H9 (cell line): ENCODE measurements around the gene RGS2. TPM values are rescaled to one million over a fixed set of nuclear protein-coding genes. Genes with fewer than 3 reads are reported as not detected.

Source experiments
- DNase-seq: peaks from one replicate; pipeline ENCODE4 v3.0.0-alpha.2; 2017
- H2AFZ ChIP-seq: one replicate; pipeline ENCODE4 v1.6.1; 2013; ENCODE audit warnings: mild to moderate bottlenecking, low read length, control low read depth, moderate library complexity
- H2AK5ac ChIP-seq: 2 replicates; pipeline ENCODE4 v1.6.1; 2013; ENCODE audit warnings: low read length, control low read depth, mixed read lengths; ENCODE audit not compliant: insufficient read length
- H2BK120ac ChIP-seq: one replicate; pipeline ENCODE4 v1.6.1; 2013; ENCODE audit warnings: low read depth, mild to moderate bottlenecking, low read length, control low read depth, inconsistent platforms; ENCODE audit not compliant: poor library complexity, severe bottlenecking
- H2BK12ac ChIP-seq: 2 replicates; pipeline ENCODE4 v1.6.1; 2013; ENCODE audit warnings: low read length, control low read depth, mixed read lengths, low read depth; ENCODE audit not compliant: insufficient read length
- H2BK15ac ChIP-seq: 2 replicates; pipeline ENCODE4 v1.6.1; 2013; ENCODE audit warnings: low read depth, low read length, control low read depth
- H2BK20ac ChIP-seq: one replicate; pipeline ENCODE4 v1.6.1; 2013; ENCODE audit warnings: low read depth, mild to moderate bottlenecking, low read length, control low read depth, inconsistent platforms; ENCODE audit not compliant: poor library complexity, severe bottlenecking
- H2BK5ac ChIP-seq: 2 replicates; pipeline ENCODE4 v1.6.1; 2013; ENCODE audit warnings: low read length, control low read depth, mixed read lengths; ENCODE audit not compliant: insufficient read length
- H3K14ac ChIP-seq: 2 replicates; pipeline ENCODE4 v1.6.1; 2013; ENCODE audit warnings: low read length, control low read depth; ENCODE audit not compliant: insufficient read depth
- H3K18ac ChIP-seq: 2 replicates; pipeline ENCODE4 v1.6.1; 2013; ENCODE audit warnings: low read depth, mild to moderate bottlenecking, mixed read lengths, low read length, control low read depth; ENCODE audit not compliant: insufficient read length
- H3K23ac ChIP-seq: 2 replicates; pipeline ENCODE4 v1.6.1; 2013; ENCODE audit warnings: low read length, control low read depth, mixed read lengths, low read depth; ENCODE audit not compliant: insufficient read length
- H3K23me2 ChIP-seq: 2 replicates; pipeline ENCODE4 v1.6.1; 2013; ENCODE audit warnings: low read depth, mild to moderate bottlenecking, mixed read lengths, low read length, control low read depth; ENCODE audit not compliant: insufficient read length, poor library complexity, severe bottlenecking
- H3K27ac ChIP-seq: 2 replicates; pipeline ENCODE4 v1.5.1; 2013; ENCODE audit warnings: low read length, control low read depth, mixed read lengths, low read depth; ENCODE audit not compliant: insufficient read length
- H3K27me3 ChIP-seq: 2 replicates; pipeline ENCODE4 v1.6.1; 2013; ENCODE audit warnings: low read length, control low read depth, inconsistent platforms; ENCODE audit not compliant: insufficient read depth
- H3K4ac ChIP-seq: 2 replicates; pipeline ENCODE4 v1.6.1; 2013; ENCODE audit warnings: low read depth, mild to moderate bottlenecking, control low read depth, inconsistent platforms, low read length, moderate library complexity
- H3K4me1 ChIP-seq: 2 replicates; pipeline ENCODE4 v1.6.1; 2013; ENCODE audit warnings: low read length, control low read depth, inconsistent platforms; ENCODE audit not compliant: insufficient read depth
- H3K4me2 ChIP-seq: 2 replicates; pipeline ENCODE4 v1.6.1; 2013; ENCODE audit warnings: low read length, control low read depth, mixed read lengths; ENCODE audit not compliant: insufficient read length, insufficient read depth
- H3K56ac ChIP-seq: 2 replicates; pipeline ENCODE4 v1.6.1; 2013; ENCODE audit warnings: low read depth, mild to moderate bottlenecking, mixed read lengths, low read length, control low read depth; ENCODE audit not compliant: insufficient read length
- H3K79me1 ChIP-seq: 2 replicates; pipeline ENCODE4 v1.6.1; 2013; ENCODE audit warnings: low read depth, mild to moderate bottlenecking, moderate library complexity, low read length, control low read depth, inconsistent platforms; ENCODE audit not compliant: insufficient read depth, poor library complexity, severe bottlenecking
- H3K79me2 ChIP-seq: 2 replicates; pipeline ENCODE4 v1.6.1; 2013; ENCODE audit warnings: low read length, control low read depth, inconsistent platforms; ENCODE audit not compliant: insufficient read depth
- H3K9ac ChIP-seq: 2 replicates; pipeline ENCODE4 v1.6.1; 2013; ENCODE audit warnings: low read length, control low read depth, mixed read lengths; ENCODE audit not compliant: insufficient read length; ENCODE audit errors: extremely low read depth
- H3K9me3 ChIP-seq: one replicate; pipeline ENCODE4 v1.6.1; 2013; ENCODE audit warnings: low read depth, low read length, inconsistent platforms; ENCODE audit not compliant: control insufficient read depth
- H3T11ph ChIP-seq: one replicate; pipeline ENCODE4 v1.6.1; 2013; ENCODE audit warnings: mild to moderate bottlenecking, low read length, control low read depth, inconsistent platforms
- H4K20me1 ChIP-seq: one replicate; pipeline ENCODE4 v1.6.1; 2013; ENCODE audit not compliant: control insufficient read depth, insufficient read length, insufficient read depth
- H4K5ac ChIP-seq: 2 replicates; pipeline ENCODE4 v1.6.1; 2013; ENCODE audit warnings: low read depth, mild to moderate bottlenecking, mixed read lengths, low read length, control low read depth; ENCODE audit not compliant: insufficient read length
- H4K8ac ChIP-seq: replicated peaks from 2 replicates; pipeline ENCODE4 v1.6.1; 2013; ENCODE audit warnings: low read length, control low read depth, mixed read lengths, low read depth; ENCODE audit not compliant: insufficient read length
- H4K91ac ChIP-seq: 2 replicates; pipeline ENCODE4 v1.6.1; 2013; ENCODE audit warnings: low read depth, mild to moderate bottlenecking, moderate library complexity, mixed read lengths, low read length, control low read depth; ENCODE audit not compliant: insufficient read length
- H3K27ac Mint-ChIP-seq, 3 experiments: 2 replicates in 2 of 3; 3 replicates in 1 of 3; pipeline ENCODE4 v1.8.0; 2020 to 2021; ENCODE audit warnings: mixed read lengths in 3 of 3, mild to moderate bottlenecking in 1 of 3, moderate library complexity in 1 of 3
- H3K27me3 Mint-ChIP-seq: 2 replicates; pipeline ENCODE4 v1.8.0; 2021; ENCODE audit warnings: low read depth, mild to moderate bottlenecking, moderate library complexity, mixed read lengths
- H3K36me3 Mint-ChIP-seq, 3 experiments: 2 replicates in 2 of 3; 3 replicates in 1 of 3; pipeline ENCODE4 v1.8.0; 2020 to 2021; ENCODE audit warnings: low read depth in 3 of 3, mixed read lengths in 3 of 3; ENCODE audit not compliant: insufficient read depth in 1 of 3
- H3K4me1 Mint-ChIP-seq, 2 experiments: 2 replicates each; pipeline ENCODE4 v1.8.0; 2020; ENCODE audit warnings: mixed read lengths in 2 of 2
- H3K4me3 Mint-ChIP-seq, 2 experiments: 2 replicates in 1 of 2; 3 replicates in 1 of 2; pipeline ENCODE4 v1.8.0; 2020 to 2021; ENCODE audit warnings: mild to moderate bottlenecking in 2 of 2, mixed read lengths in 2 of 2, moderate library complexity in 1 of 2
- H3K9me3 Mint-ChIP-seq, 2 experiments: 2 replicates in 1 of 2; 3 replicates in 1 of 2; pipeline ENCODE4 v1.8.0; 2020; ENCODE audit warnings: mild to moderate bottlenecking in 2 of 2, mixed read lengths in 2 of 2, moderate library complexity in 1 of 2
- WGBS: extraction: QIAGEN DNeasy Blood & Tissue Kit; methylation state at CpG from one replicate; pipeline ENCODE4 v1.1.7; 2013; ENCODE audit warnings: missing lambda C conversion rate, low lambda C conversion rate, mixed read lengths; ENCODE audit not compliant: insufficient read length; ENCODE audit errors: extremely low coverage; 5-methylcytosine and 5-hydroxymethylcytosine counted together
- total RNA-seq: library from RNA; stranded (reverse); gene quantifications from 2 replicates; pipeline ENCODE4 v1.2.1, GENCODE V29; 2021
- TF ChIP-seq, protein P1 (sequence below): fragments of 200-600 bp; sonication (generic); conservative IDR thresholded peaks from 3 replicates; pipeline ENCODE4 v1.8.0; 2021; ENCODE audit warnings: antibody characterized with exemption, mild to moderate bottlenecking

The RGS2 gene
- total RNA-seq, 1 experiment from 2014 or later, result 13.9 TPM

DNA sequence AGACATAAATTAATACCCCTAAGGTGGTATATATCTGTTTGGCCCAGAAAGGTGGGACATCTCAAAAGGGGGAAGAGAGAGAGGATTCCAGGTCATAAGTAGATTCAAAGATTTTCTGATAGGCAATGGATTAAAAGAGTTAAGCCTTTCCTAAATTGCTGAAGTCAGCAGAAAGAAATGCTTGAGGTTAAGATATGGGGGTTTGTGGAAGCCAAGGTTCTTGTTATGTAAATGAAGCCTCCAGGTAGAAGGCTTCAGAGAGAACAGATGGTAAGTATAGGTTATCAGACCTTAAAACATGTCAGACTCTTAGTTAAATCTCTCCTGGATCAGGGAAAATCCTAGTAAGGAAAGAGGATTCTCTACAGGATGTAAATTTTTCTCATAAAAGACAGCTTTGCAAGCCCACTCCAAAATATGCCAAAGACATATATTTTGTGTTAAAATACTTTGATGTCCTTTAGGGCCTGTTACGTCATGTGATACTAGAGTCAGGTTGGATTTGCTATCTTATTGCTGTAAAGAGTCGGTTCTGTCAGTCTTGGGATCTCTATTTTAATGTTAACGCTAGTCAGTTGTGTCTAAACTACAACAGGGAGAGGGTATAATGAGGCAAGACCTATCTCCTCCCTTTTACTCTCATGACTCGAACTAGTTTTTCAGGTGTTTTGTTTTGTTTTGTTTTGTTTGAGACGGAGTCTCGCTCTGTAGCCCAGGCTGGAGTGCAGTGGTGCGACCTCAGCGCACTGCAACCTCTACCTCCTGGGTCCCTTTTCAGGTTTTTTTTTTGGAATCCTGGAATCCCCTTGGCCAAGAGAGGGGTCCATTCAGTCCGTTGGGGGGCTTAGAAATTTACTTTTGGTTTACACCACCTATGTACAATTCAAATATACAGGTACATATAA, 30.6 kb downstream of the RGS2 start:
- no peak overlapping the region for H4K5ac ChIP-seq
- H2BK120ac ChIP-seq, result peak overlapping the region; percentile 36
- no peak overlapping the region for H2BK20ac ChIP-seq
- no peak overlapping the region for H3K9ac ChIP-seq
- no peak overlapping the region for H2BK12ac ChIP-seq
- no peak overlapping the region for H2BK15ac ChIP-seq
- TF ChIP-seq, protein P1, sequence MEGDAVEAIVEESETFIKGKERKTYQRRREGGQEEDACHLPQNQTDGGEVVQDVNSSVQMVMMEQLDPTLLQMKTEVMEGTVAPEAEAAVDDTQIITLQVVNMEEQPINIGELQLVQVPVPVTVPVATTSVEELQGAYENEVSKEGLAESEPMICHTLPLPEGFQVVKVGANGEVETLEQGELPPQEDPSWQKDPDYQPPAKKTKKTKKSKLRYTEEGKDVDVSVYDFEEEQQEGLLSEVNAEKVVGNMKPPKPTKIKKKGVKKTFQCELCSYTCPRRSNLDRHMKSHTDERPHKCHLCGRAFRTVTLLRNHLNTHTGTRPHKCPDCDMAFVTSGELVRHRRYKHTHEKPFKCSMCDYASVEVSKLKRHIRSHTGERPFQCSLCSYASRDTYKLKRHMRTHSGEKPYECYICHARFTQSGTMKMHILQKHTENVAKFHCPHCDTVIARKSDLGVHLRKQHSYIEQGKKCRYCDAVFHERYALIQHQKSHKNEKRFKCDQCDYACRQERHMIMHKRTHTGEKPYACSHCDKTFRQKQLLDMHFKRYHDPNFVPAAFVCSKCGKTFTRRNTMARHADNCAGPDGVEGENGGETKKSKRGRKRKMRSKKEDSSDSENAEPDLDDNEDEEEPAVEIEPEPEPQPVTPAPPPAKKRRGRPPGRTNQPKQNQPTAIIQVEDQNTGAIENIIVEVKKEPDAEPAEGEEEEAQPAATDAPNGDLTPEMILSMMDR, result no peak
- no peak overlapping the region for H3T11ph ChIP-seq
- peak overlapping the region; percentile 42 for H3K4me2 ChIP-seq
- Mint-ChIP-seq H3K4me3 (peak overlapping the region in 1 of 2 experiments; percentile 5; a peak in 2 of 5 replicates), H3K9me3 (no peaks in the 10 kb centered on the region; a peak in 1 of 5 replicates), H3K27me3 (no peaks in the 10 kb centered on the region), H3K36me3 (peaks cover 0 to 2% (median 0%) of the 10 kb centered on the region in 3 experiments; a peak in 3 of 7 replicates), H3K27ac (peak overlapping the region; percentile 84 to 98 (median 97)), H3K4me1 (peaks cover 24 to 40% of the 10 kb centered on the region in 2 experiments)
- no peaks in the 10 kb centered on the region for H3K79me2 ChIP-seq
- H3K9me3 ChIP-seq, result no peaks in the 10 kb centered on the region
- no peak overlapping the region for H3K56ac ChIP-seq
- H3K4ac ChIP-seq, result no peak overlapping the region
- H4K91ac ChIP-seq, result no peak overlapping the region
- no peak overlapping the region for H4K8ac ChIP-seq
- H3K27me3 ChIP-seq, result no peaks in the 10 kb centered on the region
- DNase-seq, result no peak
- H3K27ac ChIP-seq, result no peak overlapping the region
- H3K23ac ChIP-seq, result no peak overlapping the region
- H2BK5ac ChIP-seq, result no peak overlapping the region
- H3K18ac ChIP-seq, result no peak overlapping the region
- no peak overlapping the region for H2AFZ ChIP-seq
- no peaks in the 10 kb centered on the region for H3K79me1 ChIP-seq
- peaks cover 7% of the 10 kb centered on the region; the same call in 1 of the 2 replicates for H3K4me1 ChIP-seq
- no peak overlapping the region for H2AK5ac ChIP-seq
- no peaks in the 10 kb centered on the region for H3K23me2 ChIP-seq
- no peaks in the 10 kb centered on the region for H4K20me1 ChIP-seq
- no CpG with 5 or more reads among the region's 9 CpGs for WGBS
- H3K14ac ChIP-seq, result no peak overlapping the region
